HepG2 (cell line): ENCODE data around the gene ATP13A3. TPM values are rescaled to one million over a fixed set of nuclear protein-coding genes. Genes with fewer than 3 reads are reported as not detected.

ENCODE experiments used
- ARID2 ChIP-seq: sonication (generic); formaldehyde crosslinking; IDR thresholded peaks from 2 replicates; pipeline ENCODE4 v1.8.1; 2022; ENCODE audit warnings: mild to moderate bottlenecking, missing genetic modification reagents, borderline replicate concordance
- HCFC1 ChIP-seq: fragments of 150-350 bp; IDR thresholded peaks from 2 replicates; pipeline ENCODE4 v1.6.1; 2014; ENCODE audit warnings: low read depth, low read length
- HMG20A ChIP-seq: IDR thresholded peaks from 2 replicates; pipeline ENCODE4 v1.6.1; 2016; ENCODE audit warnings: borderline replicate concordance
- MTF1 ChIP-seq: sonication (generic); formaldehyde crosslinking; IDR thresholded peaks from 2 replicates; pipeline ENCODE4 v1.5.0; 2020; ENCODE audit warnings: missing genetic modification reagents
- MYNN ChIP-seq: sonication (generic); formaldehyde crosslinking; IDR thresholded peaks from 2 replicates; pipeline ENCODE4 v1.4.0; 2020; ENCODE audit warnings: mild to moderate bottlenecking, low read depth, missing genetic modification reagents
- RXRB ChIP-seq: IDR thresholded peaks from 2 replicates; pipeline ENCODE4 v1.6.1; 2016; ENCODE audit warnings: borderline replicate concordance, missing genetic modification reagents, missing compliant biosample characterization
- ZNF550 ChIP-seq: sonication (generic); formaldehyde crosslinking; IDR thresholded peaks from 2 replicates; pipeline ENCODE4 v1.4.0; 2020; ENCODE audit warnings: mild to moderate bottlenecking, missing genetic modification reagents, borderline replicate concordance
- polyA plus RNA-seq, 8 experiments: library from polyadenylated mRNA; depleted of rRNA in 3 of 8; stranded (reverse) in 7 of 8; unstranded in 1 of 8; fragments of >200 nt; fragmentation: Illumina TruSeq in 4 of 8; extraction: Trizol in 4 of 8; gene quantifications; 2 replicates each; pipeline versions ENCODE4 v1.2.1 to v1.2.3, GENCODE V29; 2011 to 2016; ENCODE audit warnings: low read depth in 4 of 8, missing spikeins in 1 of 8, mixed read lengths in 1 of 8; ENCODE audit not compliant: insufficient read depth in 1 of 8
- total RNA-seq, 5 experiments: library from RNA; depleted of rRNA; stranded (reverse); fragments of >200 nt; fragmentation: Illumina TruSeq; extraction: Trizol; gene quantifications; 2 replicates each; pipeline ENCODE4 v1.2.3, GENCODE V29; 2016; ENCODE audit warnings: low read depth in 1 of 5
- TF ChIP-seq, protein P1 (sequence below): sonication (generic); formaldehyde crosslinking; IDR thresholded peaks from 2 replicates; pipeline ENCODE4 v1.4.0; 2020; ENCODE audit warnings: missing genetic modification reagents
- TF ChIP-seq, protein P2 (sequence below): IDR thresholded peaks from 2 replicates; pipeline ENCODE4 v1.6.1; 2018; ENCODE audit warnings: missing genetic modification reagents
- TF ChIP-seq, protein P3 (sequence below): sonication (generic); formaldehyde crosslinking; IDR thresholded peaks from 2 replicates; pipeline ENCODE4 v1.4.0; 2020; ENCODE audit warnings: missing genetic modification reagents

ATP13A3 gene
- total and polyA plus RNA-seq, 2 of the 13 experiments (the other 11 are each of a cell fraction or from before 2014, with no cell fraction given) = 44.9 to 80.8 TPM

DNA sequence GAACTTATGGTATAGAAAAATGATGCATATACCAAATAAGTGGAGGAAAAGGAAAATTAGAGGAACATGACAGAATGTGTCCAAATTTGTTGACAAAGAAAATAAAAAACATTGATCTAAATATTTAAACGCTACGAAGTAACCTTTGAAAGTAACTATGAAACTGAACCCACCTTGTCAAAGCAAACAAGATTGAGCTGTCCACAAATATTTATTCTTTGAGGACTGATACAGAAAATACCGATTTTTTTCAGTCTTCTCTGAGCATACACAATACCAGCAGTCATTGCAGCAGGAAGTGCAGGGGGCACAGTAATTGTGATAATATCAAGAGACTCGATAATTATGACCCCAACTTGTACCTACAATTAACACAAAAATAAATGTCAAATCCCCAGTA lies 40.0 kb downstream of the ATP13A3 start (continued):
- TF ChIP-seq, protein P1, sequence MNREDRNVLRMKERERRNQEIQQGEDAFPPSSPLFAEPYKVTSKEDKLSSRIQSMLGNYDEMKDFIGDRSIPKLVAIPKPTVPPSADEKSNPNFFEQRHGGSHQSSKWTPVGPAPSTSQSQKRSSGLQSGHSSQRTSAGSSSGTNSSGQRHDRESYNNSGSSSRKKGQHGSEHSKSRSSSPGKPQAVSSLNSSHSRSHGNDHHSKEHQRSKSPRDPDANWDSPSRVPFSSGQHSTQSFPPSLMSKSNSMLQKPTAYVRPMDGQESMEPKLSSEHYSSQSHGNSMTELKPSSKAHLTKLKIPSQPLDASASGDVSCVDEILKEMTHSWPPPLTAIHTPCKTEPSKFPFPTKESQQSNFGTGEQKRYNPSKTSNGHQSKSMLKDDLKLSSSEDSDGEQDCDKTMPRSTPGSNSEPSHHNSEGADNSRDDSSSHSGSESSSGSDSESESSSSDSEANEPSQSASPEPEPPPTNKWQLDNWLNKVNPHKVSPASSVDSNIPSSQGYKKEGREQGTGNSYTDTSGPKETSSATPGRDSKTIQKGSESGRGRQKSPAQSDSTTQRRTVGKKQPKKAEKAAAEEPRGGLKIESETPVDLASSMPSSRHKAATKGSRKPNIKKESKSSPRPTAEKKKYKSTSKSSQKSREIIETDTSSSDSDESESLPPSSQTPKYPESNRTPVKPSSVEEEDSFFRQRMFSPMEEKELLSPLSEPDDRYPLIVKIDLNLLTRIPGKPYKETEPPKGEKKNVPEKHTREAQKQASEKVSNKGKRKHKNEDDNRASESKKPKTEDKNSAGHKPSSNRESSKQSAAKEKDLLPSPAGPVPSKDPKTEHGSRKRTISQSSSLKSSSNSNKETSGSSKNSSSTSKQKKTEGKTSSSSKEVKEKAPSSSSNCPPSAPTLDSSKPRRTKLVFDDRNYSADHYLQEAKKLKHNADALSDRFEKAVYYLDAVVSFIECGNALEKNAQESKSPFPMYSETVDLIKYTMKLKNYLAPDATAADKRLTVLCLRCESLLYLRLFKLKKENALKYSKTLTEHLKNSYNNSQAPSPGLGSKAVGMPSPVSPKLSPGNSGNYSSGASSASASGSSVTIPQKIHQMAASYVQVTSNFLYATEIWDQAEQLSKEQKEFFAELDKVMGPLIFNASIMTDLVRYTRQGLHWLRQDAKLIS (CRISPR knock-in tag) = no peak
- TF ChIP-seq HCFC1 (no peak), MTF1 (CRISPR knock-in tag) (no peak), ZNF550 (no peak), MYNN (CRISPR knock-in tag) (no peak), ARID2 (CRISPR knock-in tag) (no peak), HMG20A (CRISPR knock-in tag) (peak; percentile 59; the same call in 1 of the 2 replicates), RXRB (CRISPR knock-in tag) (peak; percentile 70)
- TF ChIP-seq, protein P2, sequence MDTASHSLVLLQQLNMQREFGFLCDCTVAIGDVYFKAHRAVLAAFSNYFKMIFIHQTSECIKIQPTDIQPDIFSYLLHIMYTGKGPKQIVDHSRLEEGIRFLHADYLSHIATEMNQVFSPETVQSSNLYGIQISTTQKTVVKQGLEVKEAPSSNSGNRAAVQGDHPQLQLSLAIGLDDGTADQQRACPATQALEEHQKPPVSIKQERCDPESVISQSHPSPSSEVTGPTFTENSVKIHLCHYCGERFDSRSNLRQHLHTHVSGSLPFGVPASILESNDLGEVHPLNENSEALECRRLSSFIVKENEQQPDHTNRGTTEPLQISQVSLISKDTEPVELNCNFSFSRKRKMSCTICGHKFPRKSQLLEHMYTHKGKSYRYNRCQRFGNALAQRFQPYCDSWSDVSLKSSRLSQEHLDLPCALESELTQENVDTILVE = no peak
- TF ChIP-seq, protein P3, sequence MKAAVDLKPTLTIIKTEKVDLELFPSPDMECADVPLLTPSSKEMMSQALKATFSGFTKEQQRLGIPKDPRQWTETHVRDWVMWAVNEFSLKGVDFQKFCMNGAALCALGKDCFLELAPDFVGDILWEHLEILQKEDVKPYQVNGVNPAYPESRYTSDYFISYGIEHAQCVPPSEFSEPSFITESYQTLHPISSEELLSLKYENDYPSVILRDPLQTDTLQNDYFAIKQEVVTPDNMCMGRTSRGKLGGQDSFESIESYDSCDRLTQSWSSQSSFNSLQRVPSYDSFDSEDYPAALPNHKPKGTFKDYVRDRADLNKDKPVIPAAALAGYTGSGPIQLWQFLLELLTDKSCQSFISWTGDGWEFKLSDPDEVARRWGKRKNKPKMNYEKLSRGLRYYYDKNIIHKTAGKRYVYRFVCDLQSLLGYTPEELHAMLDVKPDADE (CRISPR knock-in tag) = no peak
